Mammary epithelial cell (primary cell): ENCODE data around the gene SERPINA10.

Experiments
- CTCF ChIP-seq, 2 donors: IDR thresholded peaks in 1 of 2; conservative IDR thresholded peaks in 1 of 2; 2 replicates each; pipeline ENCODE4 v1.5.1; 2011 to 2012; ENCODE audit warnings: inconsistent platforms in 2 of 2, low read length in 2 of 2, mild to moderate bottlenecking in 2 of 2, control low read depth in 1 of 2, low read depth in 1 of 2; ENCODE audit not compliant: insufficient read depth in 1 of 2; ENCODE audit errors: extremely low read depth in 1 of 2
- EZH2 ChIP-seq: IDR thresholded peaks from 2 replicates; pipeline ENCODE4 v1.6.1; 2012; ENCODE audit warnings: low read length, inconsistent platforms, borderline replicate concordance

DNA sequence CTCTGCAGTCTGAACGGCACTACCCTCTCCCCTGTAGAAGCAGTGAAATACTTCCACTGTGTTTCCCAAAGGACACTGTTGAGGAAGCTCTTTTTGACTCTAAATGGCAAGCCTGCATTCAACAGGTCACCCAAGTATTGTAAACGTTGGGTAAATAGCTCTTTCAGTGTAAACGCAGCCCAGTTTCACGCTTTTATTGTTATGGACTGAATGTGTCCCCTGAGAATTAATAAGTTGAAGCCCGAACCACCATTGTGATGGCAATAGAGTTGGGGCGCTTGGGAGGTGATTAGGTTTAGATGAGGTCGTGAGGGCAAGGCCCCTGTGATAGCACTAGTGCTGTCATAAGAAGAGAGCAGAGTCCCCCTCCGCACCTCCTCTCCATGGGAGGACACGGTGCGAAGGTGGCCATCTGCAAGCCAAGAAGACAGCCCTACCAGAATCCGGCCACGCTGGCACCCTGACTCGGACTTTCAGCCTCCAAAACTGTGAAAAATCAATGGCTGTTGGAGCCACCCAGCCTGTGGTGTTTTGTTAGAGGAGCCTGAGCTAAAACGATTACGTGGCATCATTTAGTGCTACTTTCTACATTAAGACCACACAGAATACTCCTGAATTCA lies 1.1 kb downstream of the SERPINA10 start:
- no peak for TF ChIP-seq EZH2
- no peak for TF ChIP-seq CTCF (conservative IDR thresholded peaks at IDR 0.05 in 1 of 2, IDR thresholded peaks at IDR 0.05 in 1 of 2; ENCODE audit: extremely low read depth in 1 of 2, insufficient read depth in 1 of 2, low read depth in 1 of 2, low read length in 2 of 2)
